ENCODE data around the gene MB21D2. TPM values are rescaled to one million over a fixed set of nuclear protein-coding genes. Genes with fewer than 3 reads are reported as not detected.

MB21D2 gene
- total and polyA plus RNA-seq, 7 experiments from 2014 or later, result 1.7 to 21.5 (median 3.3) TPM

GRCh38 chr3:192899540-192899982, 18.1 kb downstream of the MB21D2 start:
- no peak for DNase-seq
- Histone ChIP-seq H3K27ac (ENCODE audit: low read depth, low read length) (peak overlapping the region; percentile 43), H3K4me3 (ENCODE audit: low read length) (no peak overlapping the region), H3K36me3 (ENCODE audit: control insufficient read depth in 2 of 3, insufficient read depth in 3 of 3, low read length in 3 of 3) (no peaks in the 10 kb centered on the region), H3K9me3 (ENCODE audit: control insufficient read depth in 2 of 3, low read length in 3 of 3) (no peaks in the 10 kb centered on the region), H3K27me3 (ENCODE audit: control insufficient read depth in 2 of 2, insufficient read depth in 2 of 2, low read length in 2 of 2) (no peaks in the 10 kb centered on the region), H3K4me1 (ENCODE audit: control insufficient read depth in 2 of 2, insufficient read depth in 2 of 2, low read length in 2 of 2) (peaks cover 4 to 30% of the 10 kb centered on the region in 2 donors)
- ATAC-seq, result no peak
- H3K36me3 Mint-ChIP-seq, result peaks cover 0 to 65% (median 3%) of the 10 kb centered on the region in 5 donors
- intact Hi-C loops (cut with micrococcal nuclease), result loop anchor here (1.0 to 10.0 kb wide), 6 partner anchors 8 to 1235 kb away; partner anchors contain the start of genes MB21D2 (in 2 of the 2) and HES1 (in 1 of the 2)
- POLR2A ChIA-PET, result interaction anchor here (1.1 to 2.6 kb wide), 2 partner anchors 15 to 18 kb away, joined by 6 to 14 read pairs; partner anchors contain the start of gene MB21D2
- H3K4me3 Mint-ChIP-seq, result peak overlapping the region in 5 of 10 donors; percentile 7 to 67 (median 37)
- H3K4me1 Mint-ChIP-seq, result peaks cover 4 to 77% (median 49%) of the 10 kb centered on the region in 7 donors
- H3K9me3 Mint-ChIP-seq, result peaks cover 0 to 9% (median 4%) of the 10 kb centered on the region in 11 donors
- H3K27ac Mint-ChIP-seq, result peak overlapping the region in 5 of 9 donors; percentile 27 to 92 (median 81)
- H3K27me3 Mint-ChIP-seq, result peaks cover 0 to 14% (median 3%) of the 10 kb centered on the region in 5 donors
- CTCF ChIA-PET, result interaction anchor here (1.2 kb wide), 1 partner anchor 19 kb away, joined by 3 read pairs; no protein-coding TSS in a partner anchor

DNA sequence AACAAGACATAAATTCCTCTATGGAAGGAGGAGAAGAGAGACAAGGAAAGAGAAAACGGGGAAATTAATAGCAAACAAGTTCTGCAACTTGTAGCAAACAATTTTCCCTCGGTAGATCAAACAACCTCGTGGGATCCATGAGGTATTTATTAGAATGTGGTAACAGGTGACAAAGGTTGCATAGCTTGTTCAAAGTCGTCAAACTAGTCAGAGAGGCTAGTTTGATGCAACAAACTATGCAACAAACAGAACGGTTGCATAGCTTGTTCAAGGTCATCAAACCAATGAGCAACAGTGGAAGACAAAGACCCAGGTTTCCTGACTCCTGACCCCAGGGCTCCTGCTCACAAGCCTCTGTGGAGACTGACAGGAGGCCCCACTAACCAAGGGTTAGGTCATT, 20.7 kb downstream of the MB21D2 start:
- POLR2A ChIA-PET, result no interaction called here
- H3K4me3 ChIP-seq (ENCODE audit: low read length), result no peak overlapping the region
- ATAC-seq (no peak), DNase-seq (no peak)
- H3K27ac ChIP-seq (ENCODE audit: low read depth, low read length), result no peak overlapping the region
- H3K36me3 ChIP-seq (ENCODE audit: control insufficient read depth in 2 of 3, insufficient read depth in 3 of 3, low read length in 3 of 3), result no peaks in the 10 kb centered on the region
- H3K36me3 Mint-ChIP-seq, result peaks cover 0 to 49% (median 0%) of the 10 kb centered on the region in 5 donors
- CTCF ChIA-PET, result no interaction called here
- no peaks in the 10 kb centered on the region for H3K27me3 ChIP-seq (ENCODE audit: control insufficient read depth in 2 of 2, insufficient read depth in 2 of 2, low read length in 2 of 2)
- peaks cover 0 to 6% (median 0%) of the 10 kb centered on the region in 11 donors for H3K9me3 Mint-ChIP-seq
- intact Hi-C loops (cut with micrococcal nuclease), result loop anchor here in 1 of 2 donors (10.0 kb wide), 1 partner anchor 1238 kb away; the partner anchor contains the start of gene HES1
- peaks cover 0 to 17% (median 3%) of the 10 kb centered on the region in 5 donors for H3K27me3 Mint-ChIP-seq
- peak overlapping the region in 2 of 10 donors; percentile 34 to 59 for H3K4me3 Mint-ChIP-seq
- H3K9me3 ChIP-seq (ENCODE audit: control insufficient read depth in 2 of 3, low read length in 3 of 3), result no peaks in the 10 kb centered on the region
- peak overlapping the region in 6 of 9 donors; percentile 2 to 73 (median 12) for H3K27ac Mint-ChIP-seq
- H3K4me1 Mint-ChIP-seq, result peaks cover 17 to 88% (median 61%) of the 10 kb centered on the region in 7 donors
- peaks cover 4 to 40% of the 10 kb centered on the region in 2 donors for H3K4me1 ChIP-seq (ENCODE audit: control insufficient read depth in 2 of 2, insufficient read depth in 2 of 2, low read length in 2 of 2)

DNA sequence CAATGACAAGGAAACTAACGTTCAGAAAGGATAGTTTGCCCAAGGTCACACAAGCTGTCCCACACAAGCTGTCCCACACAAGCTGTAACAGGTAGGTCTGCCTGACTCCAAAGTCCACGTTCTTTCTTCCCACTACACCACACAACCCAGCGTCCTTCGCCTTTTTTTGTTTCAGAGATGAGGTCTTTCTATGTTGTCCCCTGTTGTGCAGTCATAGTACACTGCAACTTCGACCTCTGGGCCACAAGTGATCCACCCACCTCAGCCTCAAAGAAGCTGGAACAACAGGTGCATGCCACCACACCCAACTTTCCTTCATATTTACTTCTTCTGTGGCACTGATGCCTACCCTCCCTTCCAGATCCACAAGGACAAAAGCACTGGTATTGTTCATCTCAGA, 21.4 kb downstream of the MB21D2 start:
- Histone ChIP-seq H3K36me3 (ENCODE audit: control insufficient read depth in 2 of 3, insufficient read depth in 3 of 3, low read length in 3 of 3) (no peaks in the 10 kb centered on the region), H3K4me1 (ENCODE audit: control insufficient read depth in 2 of 2, insufficient read depth in 2 of 2, low read length in 2 of 2) (peaks cover 4 to 40% of the 10 kb centered on the region in 2 donors), H3K27ac (ENCODE audit: low read depth, low read length) (no peak overlapping the region), H3K27me3 (ENCODE audit: control insufficient read depth in 2 of 2, insufficient read depth in 2 of 2, low read length in 2 of 2) (no peaks in the 10 kb centered on the region), H3K4me3 (ENCODE audit: low read length) (no peak overlapping the region), H3K9me3 (ENCODE audit: control insufficient read depth in 2 of 3, low read length in 3 of 3) (no peaks in the 10 kb centered on the region)
- Mint-ChIP-seq H3K27me3 (peaks cover 0 to 17% (median 3%) of the 10 kb centered on the region in 5 donors), H3K4me3 (peak overlapping the region in 4 of 10 donors; percentile 1 to 59 (median 5)), H3K9me3 (peaks cover 0 to 6% (median 0%) of the 10 kb centered on the region in 11 donors), H3K4me1 (peaks cover 18 to 89% (median 61%) of the 10 kb centered on the region in 7 donors), H3K27ac (peak overlapping the region in 5 of 9 donors; percentile 10 to 94 (median 22)), H3K36me3 (peaks cover 0 to 49% (median 0%) of the 10 kb centered on the region in 5 donors)
- ATAC-seq, result no peak
- intact Hi-C loops (cut with micrococcal nuclease), result loop anchor here in 1 of 2 donors (10.0 kb wide), 1 partner anchor 1239 kb away; the partner anchor contains the start of gene HES1
- ChIA-PET CTCF (no interaction called here), POLR2A (interaction anchor here (1.0 kb wide), 1 partner anchor 21 kb away, joined by 4 read pairs; no protein-coding TSS in a partner anchor)
- DNase-seq, result no peak

- no peaks in the 10 kb centered on the region for H3K36me3 ChIP-seq (ENCODE audit: control insufficient read depth in 2 of 3, insufficient read depth in 3 of 3, low read length in 3 of 3)
- peaks cover 4 to 37% of the 10 kb centered on the region in 2 donors for H3K4me1 ChIP-seq (ENCODE audit: control insufficient read depth in 2 of 2, insufficient read depth in 2 of 2, low read length in 2 of 2)
- H3K4me3 ChIP-seq (ENCODE audit: low read length), result no peak overlapping the region
- peaks cover 0 to 5% (median 0%) of the 10 kb centered on the region in 11 donors for H3K9me3 Mint-ChIP-seq
- ChIA-PET CTCF (no interaction called here), POLR2A (interaction anchor here (0.6 kb wide), 1 partner anchor 22 kb away, joined by 3 read pairs; no protein-coding TSS in a partner anchor)
- peak overlapping the region; percentile 37 to 95 (median 87) for H3K27ac Mint-ChIP-seq
- no peaks in the 10 kb centered on the region for H3K27me3 ChIP-seq (ENCODE audit: control insufficient read depth in 2 of 2, insufficient read depth in 2 of 2, low read length in 2 of 2)
- H3K27me3 Mint-ChIP-seq, result peaks cover 0 to 20% (median 3%) of the 10 kb centered on the region in 5 donors
- peaks cover 0 to 41% (median 0%) of the 10 kb centered on the region in 5 donors for H3K36me3 Mint-ChIP-seq
- H3K4me1 Mint-ChIP-seq, result peaks cover 16 to 89% (median 59%) of the 10 kb centered on the region in 7 donors
- H3K9me3 ChIP-seq (ENCODE audit: control insufficient read depth in 2 of 3, low read length in 3 of 3), result no peaks in the 10 kb centered on the region
- H3K27ac ChIP-seq (ENCODE audit: low read depth, low read length), result no peak overlapping the region
- ATAC-seq (no peak), DNase-seq (no peak)
- intact Hi-C loops (cut with micrococcal nuclease), result loop anchor here in 1 of 2 donors (5.0 to 10.0 kb wide), 2 partner anchors 1240 to 1413 kb away; partner anchors contain the start of gene HES1
- peak overlapping the region in 6 of 10 donors; percentile 12 to 73 (median 44) for H3K4me3 Mint-ChIP-seq
Measured at GRCh38 chr3:192894676-192895075, 23.0 kb downstream of the MB21D2 start.

- peak overlapping the region; percentile 77 to 95 (median 91) for H3K27ac Mint-ChIP-seq
- peaks cover 0 to 3% (median 0%) of the 10 kb centered on the region in 11 donors for H3K9me3 Mint-ChIP-seq
- intact Hi-C loops (cut with micrococcal nuclease), result loop anchor here (1.0 to 10.0 kb wide), 5 partner anchors 25 to 1414 kb away; partner anchors contain the start of gene HES1 (in 1 of the 2)
- peak overlapping the region; percentile 73 for H3K27ac ChIP-seq (ENCODE audit: low read depth, low read length)
- H3K4me1 ChIP-seq (ENCODE audit: control insufficient read depth in 2 of 2, insufficient read depth in 2 of 2, low read length in 2 of 2), result peaks cover 4 to 21% of the 10 kb centered on the region in 2 donors
- ChIA-PET POLR2A (interaction anchor here (0.7 to 1.2 kb wide), 5 partner anchors 12 to 25 kb away, joined by 3 to 4 read pairs (median 3); partner anchors contain the start of gene MB21D2), CTCF (interaction anchor here (0.5 kb wide), 1 partner anchor 15 kb away, joined by 3 read pairs; no protein-coding TSS in a partner anchor)
- H3K4me3 Mint-ChIP-seq, result peak overlapping the region; percentile 39 to 87 (median 74)
- H3K27me3 Mint-ChIP-seq, result peaks cover 0 to 20% (median 3%) of the 10 kb centered on the region in 5 donors
- peaks cover 0 to 37% (median 0%) of the 10 kb centered on the region in 5 donors for H3K36me3 Mint-ChIP-seq
- H3K27me3 ChIP-seq (ENCODE audit: control insufficient read depth in 2 of 2, insufficient read depth in 2 of 2, low read length in 2 of 2), result no peaks in the 10 kb centered on the region
- peak; percentile 89 for ATAC-seq
- no peaks in the 10 kb centered on the region for H3K36me3 ChIP-seq (ENCODE audit: control insufficient read depth in 2 of 3, insufficient read depth in 3 of 3, low read length in 3 of 3)
- H3K4me3 ChIP-seq (ENCODE audit: low read length), result peak overlapping the region; percentile 29
- peaks cover 15 to 91% (median 46%) of the 10 kb centered on the region in 7 donors for H3K4me1 Mint-ChIP-seq
- DNase-seq, result peak in 8 of 9 donors; percentile 20 to 68 (median 41)
- no peaks in the 10 kb centered on the region for H3K9me3 ChIP-seq (ENCODE audit: control insufficient read depth in 2 of 3, low read length in 3 of 3)
Measured at GRCh38 chr3:192892981-192893700, 24.5 kb downstream of the MB21D2 start.

Data from naive thymus-derived CD4-positive, alpha-beta T cell (primary cell).